GM12864 (cell line): Measurements from ENCODE around the gene TACC3.

Experiments
- DNase-seq: peaks from one replicate; pipeline ENCODE4 v3.0.0-alpha.2; 2011; ENCODE audit warnings: low read depth
- H3K4me3 ChIP-seq: 2 replicates; pipeline ENCODE4 v1.5.1; 2011; ENCODE audit warnings: mild to moderate bottlenecking, low read depth, low read length, control low read depth
- CTCF ChIP-seq: IDR thresholded peaks from 2 replicates; pipeline ENCODE4 v1.5.1; 2011; ENCODE audit warnings: low read depth, mild to moderate bottlenecking, moderate library complexity, low read length, control low read depth, inconsistent platforms; ENCODE audit errors: missing control alignments

Gene TACC3

GRCh38 chr4:1756893-1757779 is 35.8 kb downstream of the TACC3 start:
- H3K4me3 ChIP-seq, result no peak overlapping the region
- no peak for DNase-seq
- TF ChIP-seq CTCF, result no peak

GRCh38 chr4:1757836-1758235 is 36.5 kb downstream of the TACC3 start:
- H3K4me3 ChIP-seq, result no peak overlapping the region

GRCh38 chr4:1758306-1759121 is 37.2 kb downstream of the TACC3 start:
- DNase-seq, result no peak
- no peak overlapping the region for H3K4me3 ChIP-seq
- TF ChIP-seq CTCF, result no peak

More at GRCh38 chr4:1757836-1758235, 36.5 kb downstream of the TACC3 start:
- no peak for TF ChIP-seq CTCF
- no peak for DNase-seq

- no peak overlapping the region for H3K4me3 ChIP-seq
- TF ChIP-seq CTCF, result no peak
- DNase-seq, result no peak
Measured at GRCh38 chr4:1759170-1759817, 38.0 kb downstream of the TACC3 start.

- no peak overlapping the region for H3K4me3 ChIP-seq
- DNase-seq, result no peak
- no peak for TF ChIP-seq CTCF
Measured at GRCh38 chr4:1759818-1760223, 38.5 kb downstream of the TACC3 start.

- DNase-seq, result no peak
- H3K4me3 ChIP-seq, result no peak overlapping the region
- no peak for TF ChIP-seq CTCF
Measured at GRCh38 chr4:1760521-1761071, 39.3 kb downstream of the TACC3 start.
